GM19438 (cell line): ENCODE data around the gene FKBP4.
A peak's percentile ranks its signal among the peaks of the same experiment; 100 is the strongest.
"Not testable (repeated sequence)": the region's sequence is repeated elsewhere in the genome, so short reads cannot be mapped to it uniquely, and the experiment has no call there.

Source experiments
- ATAC-seq: cut with Tn5 transposase; IDR thresholded peaks from one replicate; pipeline ENCODE4 v1.9.1; 2021; ENCODE audit warnings: low read depth; ENCODE audit not compliant: unreplicated experiment

FKBP4 gene, protein sequence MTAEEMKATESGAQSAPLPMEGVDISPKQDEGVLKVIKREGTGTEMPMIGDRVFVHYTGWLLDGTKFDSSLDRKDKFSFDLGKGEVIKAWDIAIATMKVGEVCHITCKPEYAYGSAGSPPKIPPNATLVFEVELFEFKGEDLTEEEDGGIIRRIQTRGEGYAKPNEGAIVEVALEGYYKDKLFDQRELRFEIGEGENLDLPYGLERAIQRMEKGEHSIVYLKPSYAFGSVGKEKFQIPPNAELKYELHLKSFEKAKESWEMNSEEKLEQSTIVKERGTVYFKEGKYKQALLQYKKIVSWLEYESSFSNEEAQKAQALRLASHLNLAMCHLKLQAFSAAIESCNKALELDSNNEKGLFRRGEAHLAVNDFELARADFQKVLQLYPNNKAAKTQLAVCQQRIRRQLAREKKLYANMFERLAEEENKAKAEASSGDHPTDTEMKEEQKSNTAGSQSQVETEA

GRCh38 chr12:2794736-2795289 lies at the start of gene FKBP4:
Gene FKBP4, plus strand, starts transcription at chr12:2794970. Its CDS starts 170 bp downstream, at chr12:2795140.
- peak; percentile 75 for ATAC-seq

- ATAC-seq, result no peak
Measured at GRCh38 chr12:2745655-2746054, 49.1 kb upstream of the FKBP4 start.

GRCh38 chr12:2749580-2749979 lies 45.2 kb upstream of the FKBP4 start:
- no peak for ATAC-seq

- no peak for ATAC-seq
Measured at GRCh38 chr12:2750185-2750584, 44.6 kb upstream of the FKBP4 start.

- ATAC-seq, result no peak
Measured at GRCh38 chr12:2751230-2751629, 43.5 kb upstream of the FKBP4 start.

DNA sequence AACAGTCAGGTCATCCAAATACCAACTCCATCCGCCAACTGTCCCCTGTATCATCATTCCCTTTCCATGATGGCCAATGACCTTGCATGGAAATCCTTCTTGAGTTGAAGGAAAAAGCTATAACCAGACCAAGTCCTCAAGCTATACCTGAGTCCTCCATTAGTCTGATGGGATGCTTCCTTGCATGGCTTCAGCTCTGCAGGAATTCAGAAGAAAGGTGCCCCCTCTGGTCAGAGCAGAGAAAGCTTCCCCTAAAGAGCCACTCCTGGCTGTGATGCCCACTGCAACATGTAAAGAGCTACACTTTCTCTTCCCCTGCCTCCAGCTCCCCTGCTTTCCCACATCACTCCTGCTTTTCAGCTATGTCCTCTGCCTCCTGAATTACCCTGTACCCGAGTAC lies 43.1 kb upstream of the FKBP4 start:
- no peak for ATAC-seq

DNA sequence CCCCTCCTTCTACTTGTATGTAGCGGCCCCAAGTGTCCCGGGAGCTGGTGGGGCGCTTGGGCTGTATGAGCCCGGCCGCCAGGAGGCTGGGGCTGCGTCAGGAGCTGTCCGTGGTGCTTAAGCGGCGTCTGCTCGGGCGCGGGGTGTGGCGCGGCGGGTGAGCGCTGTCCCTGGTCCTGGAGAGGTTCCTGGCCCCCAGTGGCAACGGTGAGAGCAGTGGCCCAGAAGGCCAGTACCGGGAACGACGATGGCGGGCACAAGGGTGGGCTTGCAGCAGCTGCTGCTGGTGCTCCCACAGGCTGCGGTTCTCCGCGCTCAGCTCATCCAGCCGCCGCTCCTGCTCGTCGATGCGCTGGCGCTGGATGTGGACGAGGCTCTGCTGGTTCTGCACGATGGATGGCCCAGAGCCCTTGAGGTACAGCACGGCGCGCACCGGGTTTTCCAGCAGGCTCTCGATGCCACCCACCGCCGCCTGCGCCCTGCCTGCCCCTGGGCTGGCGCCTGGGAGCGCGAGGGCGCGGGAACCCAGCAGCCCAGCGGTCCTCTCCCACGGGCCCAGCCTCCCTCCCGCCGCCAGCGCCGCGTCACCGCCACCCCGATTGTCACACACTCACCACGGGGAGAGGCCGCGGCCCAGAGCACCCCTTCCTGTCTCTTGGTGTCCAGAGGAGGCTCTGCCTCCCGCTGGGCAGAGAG lies 41.9 kb upstream of the FKBP4 start:
- ATAC-seq, result no peak

DNA sequence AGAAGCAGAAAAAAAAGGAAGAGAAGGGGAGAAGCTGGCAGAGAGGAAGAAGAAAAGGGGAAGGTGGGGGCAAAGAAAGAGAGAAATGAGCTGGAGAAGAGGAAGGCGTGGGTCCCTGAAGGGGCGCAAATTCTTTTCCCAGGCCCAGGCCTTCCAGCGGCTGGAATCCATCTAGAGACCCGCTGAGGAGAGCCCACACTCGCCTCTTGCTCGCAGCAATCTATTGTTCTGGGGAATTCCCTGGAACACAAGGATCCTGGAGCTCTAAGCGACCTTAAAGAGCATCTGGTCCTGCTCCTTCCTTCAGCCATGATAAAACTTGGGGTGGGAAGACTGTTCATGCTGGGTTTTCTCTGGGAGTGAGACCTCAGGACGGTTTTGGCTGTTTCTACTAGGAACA lies 41.2 kb upstream of the FKBP4 start:
- ATAC-seq, result no peak

DNA sequence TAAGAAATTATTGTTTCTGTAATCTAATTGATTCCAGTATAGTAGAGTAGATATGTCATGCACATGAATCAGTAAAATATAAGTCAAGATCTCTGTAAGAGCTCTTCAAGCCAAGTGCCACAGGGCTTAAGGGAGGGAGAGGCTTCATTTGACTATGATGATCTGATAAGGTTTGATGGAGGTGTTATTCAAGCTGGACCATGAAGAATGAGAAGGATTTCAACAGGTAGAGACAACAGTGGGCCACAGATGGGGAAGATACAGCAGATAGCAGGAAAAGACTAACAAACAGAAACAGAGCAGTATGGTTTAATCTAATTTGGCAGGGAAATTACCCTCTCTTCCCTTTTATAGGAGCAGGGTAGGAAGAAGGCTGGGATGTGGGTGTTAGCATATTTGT lies 40.6 kb upstream of the FKBP4 start:
- ATAC-seq, result no peak

- no peak for ATAC-seq
Measured at GRCh38 chr12:2756756-2757155, 38.0 kb upstream of the FKBP4 start.

GRCh38 chr12:2759733-2760132 lies 35.0 kb upstream of the FKBP4 start:
- no peak for ATAC-seq

DNA sequence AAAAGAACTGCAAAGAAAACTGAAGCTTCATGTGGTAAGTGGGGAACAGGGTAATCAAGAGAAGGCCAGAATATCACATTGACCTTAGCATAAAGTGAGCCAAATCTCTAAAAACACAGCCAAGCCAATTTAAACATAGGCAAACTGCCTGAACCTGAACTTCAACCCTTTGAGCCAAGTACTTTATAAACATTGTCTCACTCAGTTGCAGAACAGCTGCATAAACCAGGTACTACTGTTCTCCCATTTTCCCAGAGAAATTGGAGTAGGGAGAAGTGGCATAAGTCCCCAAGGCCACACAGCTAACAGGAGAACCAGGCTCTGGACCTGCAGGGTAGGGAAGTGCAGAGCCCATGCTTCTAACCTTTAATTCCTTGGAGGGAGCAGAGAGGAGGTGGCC lies 30.4 kb upstream of the FKBP4 start:
- no peak for ATAC-seq

GRCh38 chr12:2765052-2765451 lies 29.7 kb upstream of the FKBP4 start:
- ATAC-seq, result no peak

DNA sequence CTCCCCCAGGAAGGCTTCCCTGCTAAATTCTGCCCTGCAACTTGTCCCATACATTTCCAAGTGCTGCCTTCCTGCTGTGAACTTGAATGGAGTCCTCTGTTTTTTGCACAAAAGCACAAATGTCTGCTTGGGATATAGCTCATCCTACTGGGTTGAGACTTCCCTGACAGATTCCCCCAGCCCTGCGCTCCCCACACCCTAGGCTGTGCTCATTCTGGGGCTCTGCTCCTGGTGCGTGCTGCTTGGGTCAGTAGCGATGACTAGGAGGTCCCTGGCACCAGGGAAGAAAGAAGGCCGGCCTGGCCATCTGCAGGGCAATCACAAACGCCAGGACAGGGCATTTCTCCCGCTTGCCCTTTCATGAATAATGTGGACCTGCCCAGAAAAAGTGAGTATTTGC lies 29.2 kb upstream of the FKBP4 start:
- ATAC-seq, result no peak

- ATAC-seq, result no peak
Measured at GRCh38 chr12:2768224-2768961, 26.4 kb upstream of the FKBP4 start.

- no peak for ATAC-seq
Measured at GRCh38 chr12:2769866-2770533, 24.8 kb upstream of the FKBP4 start.

- ATAC-seq, result not testable (repeated sequence)
Measured at GRCh38 chr12:2770544-2770943, 24.2 kb upstream of the FKBP4 start.

GRCh38 chr12:2772370-2772769 lies 22.4 kb upstream of the FKBP4 start:
- no peak for ATAC-seq

DNA sequence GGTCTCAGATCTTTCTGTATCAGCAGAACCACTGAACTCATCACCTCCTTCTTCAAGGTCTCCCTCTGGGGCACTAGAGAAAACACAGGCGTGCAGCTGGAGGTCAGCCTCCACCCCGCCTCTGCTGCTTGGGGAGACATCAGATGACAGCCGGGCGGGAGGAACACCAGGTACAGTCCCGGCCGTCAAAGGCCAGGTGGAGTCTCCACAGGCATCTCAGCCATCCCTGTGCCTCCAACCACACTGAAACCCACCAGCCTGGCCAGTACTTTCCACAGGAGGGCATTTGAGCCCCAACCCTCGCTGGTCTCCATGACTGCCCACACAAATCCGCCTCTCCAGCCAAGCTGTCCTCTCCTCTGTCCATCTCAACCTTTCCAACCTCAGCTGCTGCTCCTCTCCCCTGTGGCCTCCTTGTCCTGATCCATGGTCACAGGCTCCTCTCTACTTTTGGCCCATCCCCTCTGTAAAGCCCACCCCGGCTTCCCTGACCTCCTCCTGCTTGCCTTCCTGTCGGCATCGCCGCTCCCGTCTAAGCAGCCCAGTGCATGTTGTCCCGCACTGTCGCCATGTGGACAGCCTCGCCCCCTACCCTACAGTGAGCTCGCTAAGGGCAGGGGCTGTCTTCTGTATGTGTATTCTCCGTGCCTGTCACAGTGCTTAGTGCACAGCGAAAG lies 21.4 kb upstream of the FKBP4 start:
- ATAC-seq, result no peak

DNA sequence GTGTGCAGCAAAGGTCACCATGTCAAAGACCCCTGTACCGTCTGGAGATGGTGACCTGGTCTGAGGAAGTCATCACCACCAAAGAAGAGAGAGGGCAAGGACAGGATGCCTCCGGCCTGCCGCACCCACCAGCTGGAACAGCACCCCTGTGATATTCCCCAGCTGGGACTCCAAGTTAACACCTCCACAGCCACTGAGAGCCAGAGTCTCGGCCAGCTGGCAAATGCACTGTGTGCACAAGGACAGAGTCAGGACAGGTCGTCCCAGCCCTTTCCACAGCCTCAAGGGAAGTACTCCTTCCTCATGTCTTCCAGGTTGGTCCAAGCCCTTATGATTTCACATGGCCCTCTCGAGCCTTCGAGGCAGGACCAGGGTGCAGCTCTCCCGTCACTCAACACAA lies 19.3 kb upstream of the FKBP4 start:
- ATAC-seq, result no peak
